AG09309 (cell line): Measurements from ENCODE around the gene CYP11A1.

ENCODE experiments used
- DNase-seq: peaks from one replicate; pipeline ENCODE4 v3.0.0-alpha.2; 2010; ENCODE audit warnings: low read depth
- H3K4me3 ChIP-seq: 2 replicates; pipeline ENCODE4 v1.5.1; 2011; ENCODE audit warnings: mild to moderate bottlenecking, low read depth, low read length, moderate library complexity; ENCODE audit not compliant: control insufficient read depth
- TF ChIP-seq, protein P1 (sequence below): IDR thresholded peaks from 2 replicates; pipeline ENCODE4 v1.5.1; 2011; ENCODE audit warnings: mild to moderate bottlenecking, low read depth, low read length, inconsistent platforms; ENCODE audit not compliant: insufficient read depth, control insufficient read depth; ENCODE audit errors: missing control alignments

Gene CYP11A1

DNA sequence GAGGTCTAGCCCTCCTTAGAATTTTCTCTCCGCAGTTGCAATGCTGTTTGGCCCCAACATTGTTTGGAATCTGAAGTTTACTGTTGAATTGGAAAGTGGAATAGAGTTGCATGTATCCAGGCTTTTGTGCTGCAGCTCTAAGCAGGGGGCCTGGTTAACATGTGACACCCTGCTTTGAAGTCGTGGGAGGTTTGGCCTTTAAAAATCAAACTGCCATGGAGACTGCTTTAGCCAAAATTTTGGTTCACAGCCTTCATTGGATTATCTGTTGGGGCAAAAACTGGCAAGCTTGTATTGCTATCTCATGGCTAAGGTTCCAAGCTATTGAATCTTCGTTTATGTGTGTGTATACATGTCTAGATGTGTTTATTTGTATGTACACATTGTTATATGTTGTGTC lies 15.8 kb downstream of the CYP11A1 start:
- TF ChIP-seq, protein P1, sequence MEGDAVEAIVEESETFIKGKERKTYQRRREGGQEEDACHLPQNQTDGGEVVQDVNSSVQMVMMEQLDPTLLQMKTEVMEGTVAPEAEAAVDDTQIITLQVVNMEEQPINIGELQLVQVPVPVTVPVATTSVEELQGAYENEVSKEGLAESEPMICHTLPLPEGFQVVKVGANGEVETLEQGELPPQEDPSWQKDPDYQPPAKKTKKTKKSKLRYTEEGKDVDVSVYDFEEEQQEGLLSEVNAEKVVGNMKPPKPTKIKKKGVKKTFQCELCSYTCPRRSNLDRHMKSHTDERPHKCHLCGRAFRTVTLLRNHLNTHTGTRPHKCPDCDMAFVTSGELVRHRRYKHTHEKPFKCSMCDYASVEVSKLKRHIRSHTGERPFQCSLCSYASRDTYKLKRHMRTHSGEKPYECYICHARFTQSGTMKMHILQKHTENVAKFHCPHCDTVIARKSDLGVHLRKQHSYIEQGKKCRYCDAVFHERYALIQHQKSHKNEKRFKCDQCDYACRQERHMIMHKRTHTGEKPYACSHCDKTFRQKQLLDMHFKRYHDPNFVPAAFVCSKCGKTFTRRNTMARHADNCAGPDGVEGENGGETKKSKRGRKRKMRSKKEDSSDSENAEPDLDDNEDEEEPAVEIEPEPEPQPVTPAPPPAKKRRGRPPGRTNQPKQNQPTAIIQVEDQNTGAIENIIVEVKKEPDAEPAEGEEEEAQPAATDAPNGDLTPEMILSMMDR, result no peak
- H3K4me3 ChIP-seq, result no peak overlapping the region
- DNase-seq, result no peak

DNA sequence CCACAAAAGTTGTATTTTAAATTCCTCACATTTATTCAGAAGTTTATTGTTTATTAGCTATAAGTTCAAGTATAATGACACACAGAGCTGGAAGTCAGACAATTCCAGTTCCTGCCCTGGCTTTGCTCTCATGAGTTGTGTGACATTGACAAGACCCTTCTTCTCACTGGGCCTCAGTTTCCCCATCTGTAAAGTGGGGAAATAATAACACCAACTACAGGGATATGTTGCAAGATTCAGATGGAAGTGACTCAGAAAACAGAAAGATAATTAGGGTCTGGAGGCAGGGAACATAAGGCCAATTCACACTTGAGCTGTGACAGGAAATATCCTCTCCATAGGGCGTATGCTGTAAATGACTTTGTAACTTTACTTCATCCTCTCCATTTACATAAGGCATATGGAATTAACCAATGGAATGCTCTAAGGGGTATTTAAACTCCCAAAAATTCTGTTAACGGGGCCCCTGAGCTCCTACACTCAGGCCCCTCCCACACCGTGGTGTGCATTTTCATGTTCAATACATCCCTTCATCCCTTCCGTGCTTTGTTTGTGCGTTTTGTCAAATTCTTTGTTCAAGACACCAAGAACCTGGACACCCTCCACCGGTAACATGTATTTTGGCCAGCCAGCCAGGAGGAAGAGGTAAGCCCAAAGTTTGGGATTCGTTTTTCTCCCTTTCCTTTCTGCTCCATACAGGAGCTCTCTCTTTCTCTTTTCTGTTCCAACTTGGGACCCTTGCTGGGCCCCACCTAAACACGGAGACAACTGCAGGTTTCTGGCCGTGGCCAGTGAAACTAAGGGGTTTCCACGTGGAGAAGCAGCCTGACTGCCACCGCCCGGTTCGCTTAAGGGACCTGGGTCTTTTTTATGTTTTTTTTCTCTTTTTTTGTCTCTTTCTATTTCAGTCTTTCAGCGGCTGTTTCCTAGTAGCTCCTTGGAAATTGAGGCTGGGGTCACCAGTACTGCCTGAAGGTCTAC lies 16.9 kb downstream of the CYP11A1 start:
- H3K4me3 ChIP-seq, result no peak overlapping the region
- DNase-seq, result no peak
- TF ChIP-seq, protein P1, result no peak

DNA sequence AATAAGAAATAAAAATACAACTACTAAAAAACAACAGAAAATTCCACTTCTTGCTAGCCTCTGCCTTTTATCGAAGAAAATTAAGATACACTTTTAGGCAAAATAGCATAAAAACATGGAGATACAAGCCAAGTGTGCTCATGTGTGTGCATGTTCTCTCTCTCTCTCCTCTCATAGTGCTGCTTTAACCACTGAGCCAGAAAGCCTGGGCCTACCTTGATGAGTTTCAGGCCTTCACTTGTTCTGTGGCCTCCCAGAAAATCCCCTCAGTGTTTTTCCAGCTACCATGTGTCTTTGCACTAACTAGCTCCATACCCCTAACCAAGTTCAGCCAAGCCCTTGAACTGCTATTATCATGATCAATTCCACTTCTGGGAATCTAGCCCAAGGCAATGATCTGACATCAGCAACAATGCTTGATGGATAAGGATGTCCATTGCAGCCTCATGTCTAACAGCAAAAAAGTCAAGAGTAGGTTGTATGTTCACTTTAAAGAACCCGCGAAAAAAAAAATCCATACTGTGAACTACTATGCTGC lies 18.1 kb downstream of the CYP11A1 start:
- H3K4me3 ChIP-seq, result no peak overlapping the region
- TF ChIP-seq, protein P1, result no peak
- DNase-seq, result no peak

DNA sequence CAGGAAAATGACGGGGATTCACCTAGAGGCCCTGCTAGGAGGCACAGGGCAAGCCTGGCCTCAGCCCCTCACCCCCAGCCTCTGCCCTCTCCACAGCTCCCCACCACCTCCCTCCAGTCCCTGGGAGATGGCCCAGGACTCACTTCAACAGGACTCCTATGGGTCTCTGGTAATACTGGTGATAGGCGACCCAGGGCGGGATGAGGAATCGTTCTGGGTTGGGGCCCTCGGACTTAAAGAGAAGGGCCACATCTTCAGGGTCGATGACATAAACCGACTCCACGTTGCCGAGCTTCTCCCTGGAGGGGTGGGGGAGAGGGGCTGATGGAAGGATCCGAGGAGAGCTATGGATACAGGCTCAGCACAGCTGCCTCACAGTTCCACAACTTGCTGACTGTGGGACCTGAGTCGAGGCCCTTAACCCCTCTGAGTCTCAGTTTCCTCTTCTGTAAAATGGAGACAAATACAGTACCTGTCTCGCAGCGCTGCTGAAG lies 19.6 kb downstream of the CYP11A1 start:
- no peak overlapping the region for H3K4me3 ChIP-seq
- TF ChIP-seq, protein P1, result no peak
- DNase-seq, result no peak

- DNase-seq, result no peak
- TF ChIP-seq, protein P1, result no peak
- no peak overlapping the region for H3K4me3 ChIP-seq
Observed at GRCh38 chr15:74345051-74345450, 22.4 kb downstream of the CYP11A1 start.

GRCh38 chr15:74343797-74344127 lies 23.7 kb downstream of the CYP11A1 start:
- TF ChIP-seq, protein P1, result no peak
- DNase-seq, result no peak
- no peak overlapping the region for H3K4me3 ChIP-seq
